ENCODE data around the gene CDH4.

CDH4 gene

GRCh38 chr20:61361501-61361900, 109.4 kb downstream of the CDH4 start:
- in situ Hi-C loops (cut with MboI; ENCODE audit: low sequenced_read_pairs) = no loop called here
- Histone ChIP-seq H3K4me1 (no peaks in the 10 kb centered on the region), H3K4me3 (no peak overlapping the region), H3K36me3 (replicated peaks) (no peaks in the 10 kb centered on the region), H3K27me3 (ENCODE audit: low read depth) (no peaks in the 10 kb centered on the region), H3K9me3 (no peaks in the 10 kb centered on the region)
- no peak for DNase-seq (ENCODE audit: low spot score in 2 of 2)

GRCh38 chr20:61364147-61364546, 112.1 kb downstream of the CDH4 start:
- Histone ChIP-seq H3K4me1 (no peaks in the 10 kb centered on the region), H3K9me3 (no peaks in the 10 kb centered on the region), H3K36me3 (replicated peaks) (no peaks in the 10 kb centered on the region), H3K27me3 (ENCODE audit: low read depth) (no peaks in the 10 kb centered on the region), H3K4me3 (no peak overlapping the region)
- no peak for DNase-seq (ENCODE audit: low spot score in 2 of 2)
- in situ Hi-C loops (cut with MboI; ENCODE audit: low sequenced_read_pairs) = no loop called here

DNA sequence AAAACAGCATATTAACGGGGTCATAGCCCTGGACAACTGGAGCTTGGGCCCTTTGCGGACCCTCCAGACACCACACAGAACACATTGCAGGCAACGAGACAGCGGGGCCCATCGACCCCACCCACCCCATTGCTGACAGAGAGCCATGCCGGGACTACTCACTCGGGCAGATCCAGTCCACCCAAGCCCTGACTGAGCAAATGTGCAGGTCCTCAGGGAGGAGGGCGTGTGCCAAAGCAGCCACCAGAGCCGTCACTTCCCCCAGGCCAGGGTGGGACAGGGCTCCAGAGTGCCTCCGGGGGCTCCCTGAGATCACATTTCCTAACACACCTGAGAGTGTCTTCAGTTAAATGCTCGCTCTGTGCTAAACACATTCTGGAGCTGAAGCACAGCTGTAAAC, 114.9 kb downstream of the CDH4 start:
- no peaks in the 10 kb centered on the region for H3K27me3 ChIP-seq (ENCODE audit: low read depth)
- H3K9me3 ChIP-seq = no peaks in the 10 kb centered on the region
- DNase-seq (ENCODE audit: low spot score in 2 of 2) = no peak
- H3K4me1 ChIP-seq = no peaks in the 10 kb centered on the region
- in situ Hi-C loops (cut with MboI; ENCODE audit: low sequenced_read_pairs) = no loop called here
- no peaks in the 10 kb centered on the region for H3K36me3 ChIP-seq (replicated peaks)
- H3K4me3 ChIP-seq = no peak overlapping the region

DNA sequence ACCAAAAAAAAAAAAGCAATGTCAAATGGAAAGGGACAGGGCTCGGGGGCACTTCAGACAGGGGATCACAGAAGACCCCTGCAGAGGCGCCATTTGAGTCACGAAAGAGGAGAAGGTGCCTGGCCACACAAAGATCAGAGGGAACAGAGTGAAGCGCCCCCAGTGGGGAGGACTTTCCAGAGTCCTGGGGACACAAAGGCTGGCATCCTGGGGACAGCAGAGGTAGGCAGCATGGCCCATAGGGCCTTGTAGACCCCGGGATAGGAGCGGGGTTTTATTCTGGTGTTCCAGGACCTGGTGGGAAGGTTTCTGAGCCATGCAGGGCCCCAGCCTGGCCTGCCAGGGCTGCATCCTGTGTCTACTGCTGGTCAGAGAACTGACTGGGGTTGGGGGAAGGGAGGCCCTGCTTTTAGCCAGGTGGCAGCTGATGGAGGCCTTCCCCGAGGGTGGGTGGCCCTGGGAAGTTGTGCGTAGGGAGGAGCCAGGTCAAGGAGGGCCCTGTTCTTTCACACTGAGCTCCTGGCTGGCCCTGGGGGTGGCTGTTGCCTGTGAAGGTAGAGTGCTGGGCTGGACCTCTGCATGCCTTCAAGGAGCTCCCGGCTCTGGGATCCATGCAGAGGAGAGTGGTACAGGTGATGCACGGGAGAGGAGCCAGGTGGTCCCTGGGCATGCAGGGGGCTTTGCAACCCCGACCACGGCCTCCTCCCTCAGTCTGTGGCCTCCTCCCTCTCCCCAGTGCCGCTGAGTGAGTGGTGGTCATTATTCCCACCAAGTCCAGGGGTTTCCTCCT, 117.9 kb downstream of the CDH4 start:
- Histone ChIP-seq H3K4me3 (no peak overlapping the region), H3K27me3 (ENCODE audit: low read depth) (no peaks in the 10 kb centered on the region), H3K36me3 (replicated peaks) (no peaks in the 10 kb centered on the region), H3K9me3 (no peaks in the 10 kb centered on the region), H3K4me1 (no peaks in the 10 kb centered on the region)
- in situ Hi-C loops (cut with MboI; ENCODE audit: low sequenced_read_pairs) = no loop called here
- DNase-seq (ENCODE audit: low spot score in 2 of 2) = no peak

- Histone ChIP-seq H3K4me3 (no peak overlapping the region), H3K4me1 (no peaks in the 10 kb centered on the region), H3K27me3 (ENCODE audit: low read depth) (no peaks in the 10 kb centered on the region), H3K36me3 (replicated peaks) (no peaks in the 10 kb centered on the region), H3K9me3 (no peaks in the 10 kb centered on the region)
- in situ Hi-C loops (cut with MboI; ENCODE audit: low sequenced_read_pairs) = no loop called here
- no peak for DNase-seq (ENCODE audit: low spot score in 2 of 2)
These were observed 118.8 kb downstream of the CDH4 start for GRCh38 chr20:61370841-61371303.

- H3K27me3 ChIP-seq (ENCODE audit: low read depth) = no peaks in the 10 kb centered on the region
- no peaks in the 10 kb centered on the region for H3K9me3 ChIP-seq
- no peak overlapping the region for H3K4me3 ChIP-seq
- H3K36me3 ChIP-seq (replicated peaks) = no peaks in the 10 kb centered on the region
- in situ Hi-C loops (cut with MboI; ENCODE audit: low sequenced_read_pairs) = no loop called here
- no peak for DNase-seq (ENCODE audit: low spot score in 2 of 2)
- no peaks in the 10 kb centered on the region for H3K4me1 ChIP-seq
These were observed 119.6 kb downstream of the CDH4 start for GRCh38 chr20:61371501-61372136.

DNA sequence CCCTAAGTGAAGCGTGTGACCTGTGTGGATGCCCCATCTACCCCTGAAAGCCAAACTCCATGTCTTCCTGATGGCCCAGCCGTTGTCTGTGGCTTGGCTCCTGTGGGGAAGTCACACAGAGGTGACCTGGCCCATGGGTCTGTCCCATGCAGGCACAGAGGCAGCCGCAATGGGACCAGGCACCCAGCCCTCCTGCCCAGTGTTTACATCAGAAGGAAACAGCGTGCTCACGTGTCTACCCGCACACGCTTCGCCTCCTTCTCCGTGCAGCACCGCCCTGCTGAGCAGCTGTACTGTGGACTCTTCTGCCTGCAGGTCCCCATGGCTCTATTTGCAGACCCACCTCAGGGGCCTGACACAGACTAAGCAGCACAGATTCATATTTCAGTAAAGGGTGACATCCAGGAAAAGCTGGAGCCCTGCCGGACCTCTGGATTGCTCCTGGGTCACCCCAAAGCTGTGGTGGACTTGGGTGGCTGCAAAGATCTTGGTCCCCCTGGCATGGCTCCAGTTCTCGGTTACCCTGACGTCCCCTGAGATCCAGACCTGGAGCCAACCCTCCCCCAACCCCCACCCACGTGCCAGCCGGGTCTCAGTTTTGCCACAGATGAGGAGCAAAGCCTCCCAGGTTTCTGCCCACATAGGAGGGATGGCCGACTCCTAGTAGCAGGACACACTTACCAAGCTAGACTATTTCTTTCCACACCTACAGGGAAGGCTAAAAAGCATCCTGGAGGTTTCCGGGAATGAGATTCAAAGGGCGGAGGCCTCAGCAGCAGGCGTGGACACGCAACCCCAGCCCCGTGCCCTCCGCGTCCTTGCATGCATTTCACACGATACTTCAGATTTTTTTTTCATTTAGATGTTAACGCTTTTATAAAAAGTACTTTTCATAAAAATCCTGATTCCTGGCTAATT, 120.3 kb downstream of the CDH4 start:
- Histone ChIP-seq H3K4me3 (no peak overlapping the region), H3K36me3 (replicated peaks) (no peaks in the 10 kb centered on the region), H3K4me1 (no peaks in the 10 kb centered on the region), H3K27me3 (ENCODE audit: low read depth) (no peaks in the 10 kb centered on the region), H3K9me3 (no peaks in the 10 kb centered on the region)
- in situ Hi-C loops (cut with MboI; ENCODE audit: low sequenced_read_pairs) = no loop called here
- no peak for DNase-seq (ENCODE audit: low spot score in 2 of 2)

DNA sequence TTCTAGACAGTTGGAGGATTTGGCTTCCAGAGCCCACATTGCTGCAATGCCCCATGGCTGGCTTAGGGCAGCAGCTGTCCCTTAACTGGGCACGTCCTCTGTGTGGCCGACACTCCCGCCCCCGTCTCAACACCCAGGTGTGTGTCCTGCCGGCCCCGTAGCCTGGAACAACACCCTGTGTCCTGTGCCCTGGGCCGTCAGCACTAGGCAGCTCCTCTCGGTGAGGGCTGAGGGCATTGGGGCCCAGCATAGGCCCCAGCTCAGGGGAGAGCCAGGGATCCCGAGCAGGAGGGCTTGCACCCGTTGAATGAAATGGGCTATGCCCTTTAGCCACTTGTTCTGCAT, 121.0 kb downstream of the CDH4 start:
- Histone ChIP-seq H3K36me3 (replicated peaks) (no peaks in the 10 kb centered on the region), H3K9me3 (no peaks in the 10 kb centered on the region), H3K27me3 (ENCODE audit: low read depth) (no peaks in the 10 kb centered on the region), H3K4me1 (no peaks in the 10 kb centered on the region), H3K4me3 (no peak overlapping the region)
- in situ Hi-C loops (cut with MboI; ENCODE audit: low sequenced_read_pairs) = no loop called here
- no peak for DNase-seq (ENCODE audit: low spot score in 2 of 2)

DNA sequence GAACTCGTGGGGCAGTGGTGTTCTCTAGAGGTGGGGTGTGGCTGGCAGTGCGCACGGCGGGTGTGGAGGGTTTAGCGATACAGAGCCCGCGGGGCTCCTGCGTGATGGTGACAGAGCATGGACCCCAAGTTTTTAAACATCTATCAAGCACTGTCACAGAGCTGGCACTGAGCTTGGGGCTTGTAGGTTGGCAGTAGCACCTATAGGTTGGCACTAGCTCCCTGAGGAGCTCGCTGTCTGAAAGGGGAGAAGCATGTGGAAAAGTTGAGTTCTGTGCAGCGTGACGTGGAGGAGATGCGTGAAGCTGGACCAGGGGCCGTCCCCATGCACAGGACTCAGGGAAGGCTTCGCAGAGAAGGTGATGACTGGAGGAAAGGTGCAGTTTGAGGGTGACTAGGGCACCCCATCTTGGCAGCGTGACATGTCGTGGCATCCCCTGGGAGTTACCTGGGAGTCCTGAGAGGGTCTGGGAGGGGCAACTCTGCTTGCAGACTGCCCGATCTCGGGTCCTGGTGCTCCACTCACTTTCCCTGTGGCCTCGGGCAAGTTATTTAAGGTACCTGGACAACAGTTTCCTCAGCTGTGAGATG, 122.0 kb downstream of the CDH4 start:
- in situ Hi-C loops (cut with MboI; ENCODE audit: low sequenced_read_pairs) = no loop called here
- H3K4me3 ChIP-seq = no peak overlapping the region
- no peaks in the 10 kb centered on the region for H3K36me3 ChIP-seq (replicated peaks)
- H3K9me3 ChIP-seq = no peaks in the 10 kb centered on the region
- no peak for DNase-seq (ENCODE audit: low spot score in 2 of 2)
- no peaks in the 10 kb centered on the region for H3K27me3 ChIP-seq (ENCODE audit: low read depth)
- no peaks in the 10 kb centered on the region for H3K4me1 ChIP-seq

- Histone ChIP-seq H3K27me3 (ENCODE audit: low read depth) (no peaks in the 10 kb centered on the region), H3K4me1 (no peaks in the 10 kb centered on the region), H3K4me3 (no peak overlapping the region), H3K36me3 (replicated peaks) (no peaks in the 10 kb centered on the region), H3K9me3 (no peaks in the 10 kb centered on the region)
- in situ Hi-C loops (cut with MboI; ENCODE audit: low sequenced_read_pairs) = no loop called here
- no peak for DNase-seq (ENCODE audit: low spot score in 2 of 2)
These were observed 124.6 kb downstream of the CDH4 start for GRCh38 chr20:61376541-61377240.

DNA sequence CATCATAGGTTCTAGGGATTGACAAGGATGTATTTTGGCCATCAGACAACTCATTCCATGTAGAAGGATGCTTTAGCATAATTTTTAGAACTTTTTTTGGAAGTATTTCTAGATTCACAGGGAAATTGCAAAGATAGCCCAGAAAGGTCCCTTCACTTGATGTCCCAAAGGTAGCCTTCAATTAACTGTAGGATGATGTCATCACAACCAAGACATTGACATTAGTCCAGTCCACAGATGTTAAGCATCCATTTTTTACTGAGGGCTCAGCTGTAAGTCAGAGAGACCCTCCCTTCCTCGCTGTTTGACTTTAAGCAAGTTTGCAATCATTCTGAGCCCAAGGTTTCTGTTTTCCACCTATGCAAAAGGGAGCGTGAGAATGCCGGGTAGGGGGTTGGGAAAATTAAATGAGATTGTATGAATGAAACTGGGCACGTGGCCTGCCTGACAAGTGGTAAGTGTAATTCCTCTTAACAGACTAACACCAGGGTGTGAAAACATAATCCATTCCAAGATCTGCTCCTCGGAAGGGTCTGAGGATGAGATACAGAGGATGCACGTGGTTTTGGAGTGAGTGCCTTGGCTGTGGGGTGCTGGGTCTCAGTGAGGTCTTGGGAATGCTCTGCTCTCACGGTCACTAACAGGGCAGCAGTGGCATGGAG, 126.8 kb downstream of the CDH4 start:
- in situ Hi-C loops (cut with MboI; ENCODE audit: low sequenced_read_pairs) = no loop called here
- no peak for DNase-seq (ENCODE audit: low spot score in 2 of 2)
- H3K9me3 ChIP-seq = no peaks in the 10 kb centered on the region
- no peaks in the 10 kb centered on the region for H3K4me1 ChIP-seq
- no peaks in the 10 kb centered on the region for H3K36me3 ChIP-seq (replicated peaks)
- no peaks in the 10 kb centered on the region for H3K27me3 ChIP-seq (ENCODE audit: low read depth)
- no peak overlapping the region for H3K4me3 ChIP-seq

DNA sequence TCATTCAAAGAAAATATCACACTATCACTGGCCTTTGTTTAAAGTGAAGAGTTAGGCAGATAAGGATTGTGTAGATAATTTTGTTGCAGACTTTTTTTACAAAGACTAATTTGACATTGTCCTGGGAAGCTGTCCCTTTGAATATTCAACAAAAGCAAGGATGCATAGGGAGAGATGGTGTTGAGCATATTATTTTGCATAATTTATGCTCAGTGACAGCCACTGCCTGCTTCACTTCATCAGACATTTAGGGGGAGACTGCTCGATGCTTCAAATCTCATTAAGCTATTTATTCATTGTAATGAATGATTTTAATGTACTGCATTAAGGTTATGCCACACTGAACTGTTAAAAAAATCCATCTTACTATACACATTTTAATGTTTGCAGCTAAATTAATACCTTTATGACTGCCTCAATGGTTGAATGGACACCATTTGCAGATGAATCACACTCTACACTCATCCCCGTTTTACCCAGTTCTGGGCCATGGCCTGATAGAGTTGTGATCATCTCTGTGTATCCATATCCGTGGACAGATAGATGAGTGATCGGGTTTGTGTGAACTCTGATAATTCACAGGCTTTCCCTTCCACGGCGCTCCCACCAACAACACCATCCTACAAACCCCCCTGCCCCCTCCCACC, 128.0 kb downstream of the CDH4 start:
- Histone ChIP-seq H3K4me3 (no peak overlapping the region), H3K9me3 (no peaks in the 10 kb centered on the region), H3K27me3 (ENCODE audit: low read depth) (no peaks in the 10 kb centered on the region), H3K36me3 (replicated peaks) (no peaks in the 10 kb centered on the region), H3K4me1 (no peaks in the 10 kb centered on the region)
- in situ Hi-C loops (cut with MboI; ENCODE audit: low sequenced_read_pairs) = no loop called here
- DNase-seq (ENCODE audit: low spot score in 2 of 2) = no peak

Measured in HAP-1 (cell line).